GM21528 (cell line): ENCODE data around the gene CD33.
"Not testable (repeated sequence)": the region's sequence is repeated elsewhere in the genome, so short reads cannot be mapped to it uniquely, and the experiment has no call there.

Source experiments
- ATAC-seq: cut with Tn5 transposase; IDR thresholded peaks from one replicate; pipeline ENCODE4 v1.9.1; 2021; ENCODE audit warnings: mild to moderate bottlenecking, moderate library complexity; ENCODE audit not compliant: unreplicated experiment, low FRiP score

CD33 gene

DNA sequence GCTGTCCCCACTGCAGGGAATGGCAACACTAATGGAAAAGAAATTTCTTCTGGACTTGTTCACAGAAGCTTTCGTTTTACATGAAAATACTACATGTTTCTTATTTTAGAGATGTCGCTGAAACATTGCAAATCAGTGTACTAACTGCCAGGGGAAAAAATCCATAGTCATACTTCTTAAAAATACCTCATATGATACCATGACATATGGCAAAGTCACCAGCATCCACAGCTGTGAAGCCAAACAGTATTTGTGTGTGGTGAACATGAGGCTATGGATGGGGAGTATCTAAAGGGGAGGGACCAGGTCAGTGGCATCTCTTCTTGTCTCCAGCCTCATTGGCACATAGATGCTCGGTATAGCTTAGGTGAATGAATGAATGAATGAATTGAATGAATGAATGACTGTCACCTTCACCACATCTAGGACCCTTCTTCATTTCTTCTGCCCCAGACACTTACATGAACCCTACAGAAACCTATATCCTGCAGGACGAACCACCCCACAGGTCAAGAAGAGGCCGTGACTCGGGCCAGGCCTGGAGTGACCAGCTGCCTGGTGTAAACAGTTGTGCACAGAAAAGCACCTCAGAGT lies 14.6 kb upstream of the CD33 start:
- ATAC-seq = no peak

DNA sequence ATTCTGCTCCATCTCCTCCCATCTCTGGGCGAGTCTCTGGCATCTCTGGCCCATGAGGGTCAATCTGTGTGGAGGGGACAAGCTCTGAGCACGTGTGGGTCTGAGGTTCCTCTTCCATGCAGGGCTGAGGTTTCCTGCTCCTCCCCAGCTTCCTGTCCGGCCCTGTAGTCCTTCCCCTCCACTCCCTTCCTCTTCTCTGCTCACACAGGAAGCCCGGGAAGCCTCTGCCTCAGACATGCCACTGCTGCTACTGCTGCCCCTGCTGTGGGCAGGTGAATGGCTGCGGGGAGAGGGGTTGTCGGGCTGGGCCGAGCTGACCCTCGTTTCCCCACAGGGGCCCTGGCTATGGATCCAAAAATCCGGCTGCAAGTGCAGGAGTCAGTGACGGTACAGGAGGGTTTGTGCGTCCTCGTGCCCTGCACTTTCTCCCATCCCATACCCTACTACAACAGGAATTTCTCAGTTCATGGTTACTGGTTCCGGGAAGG lies 14.0 kb upstream of the CD33 start:
- not testable (repeated sequence) for ATAC-seq

DNA sequence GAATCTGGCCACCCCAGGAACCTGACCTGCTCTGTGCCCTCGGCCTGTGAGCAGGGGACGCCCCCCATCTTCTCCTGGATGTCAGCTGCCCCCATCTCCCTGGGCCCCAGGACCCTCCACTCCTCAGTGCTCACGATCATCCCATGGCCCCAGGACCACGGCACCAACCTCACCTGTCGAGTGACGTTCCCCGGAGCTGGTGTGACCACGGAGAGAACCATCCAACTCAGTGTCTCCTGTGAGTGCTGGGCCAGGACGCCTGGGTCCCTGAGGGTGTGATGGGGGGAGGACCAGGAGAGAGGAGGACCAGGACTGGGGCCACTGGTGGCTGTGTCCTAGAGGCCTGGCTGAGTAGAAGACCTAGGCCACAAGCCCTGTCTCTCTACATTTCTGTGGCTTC lies 13.0 kb upstream of the CD33 start:
- ATAC-seq = no peak

DNA sequence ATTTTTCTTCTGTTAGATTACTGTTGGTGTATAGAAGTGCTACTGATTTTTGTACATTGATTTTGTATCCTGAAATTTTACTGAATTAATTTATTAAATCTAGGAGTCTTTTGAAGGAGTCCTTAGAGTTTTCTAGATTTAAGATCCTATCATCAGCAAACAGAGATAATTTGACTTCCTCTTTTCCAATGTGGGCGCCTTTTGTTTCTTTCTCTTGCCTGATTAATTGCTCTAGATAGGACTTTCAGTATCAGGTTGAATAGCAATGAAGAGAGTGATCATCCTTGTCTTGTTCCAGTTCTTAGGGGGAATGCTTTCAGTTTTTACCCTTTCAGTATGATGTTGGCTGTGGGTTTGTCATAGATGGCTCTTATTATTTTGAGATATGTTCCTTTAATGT lies 5.6 kb upstream of the CD33 start:
- ATAC-seq = no peak

DNA sequence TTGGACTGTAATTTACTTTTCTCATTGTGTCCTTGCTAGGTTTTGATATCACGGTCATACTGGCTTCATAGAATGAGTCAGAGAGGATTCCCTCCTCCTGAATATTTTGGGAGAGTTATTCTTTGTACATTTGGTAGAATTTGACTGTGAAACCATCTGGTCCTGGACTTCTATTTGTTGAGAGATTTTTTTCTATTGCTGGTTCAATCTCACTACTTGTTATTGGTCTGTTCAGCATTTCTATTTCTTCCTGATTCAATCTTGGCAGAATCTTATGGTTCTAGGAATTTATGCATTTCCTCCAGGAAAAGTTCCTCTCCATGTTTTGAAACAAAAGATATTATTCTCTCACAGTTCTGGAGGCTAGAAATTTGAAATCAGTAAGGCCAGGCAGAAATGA lies 4.9 kb upstream of the CD33 start:
- no peak for ATAC-seq

DNA sequence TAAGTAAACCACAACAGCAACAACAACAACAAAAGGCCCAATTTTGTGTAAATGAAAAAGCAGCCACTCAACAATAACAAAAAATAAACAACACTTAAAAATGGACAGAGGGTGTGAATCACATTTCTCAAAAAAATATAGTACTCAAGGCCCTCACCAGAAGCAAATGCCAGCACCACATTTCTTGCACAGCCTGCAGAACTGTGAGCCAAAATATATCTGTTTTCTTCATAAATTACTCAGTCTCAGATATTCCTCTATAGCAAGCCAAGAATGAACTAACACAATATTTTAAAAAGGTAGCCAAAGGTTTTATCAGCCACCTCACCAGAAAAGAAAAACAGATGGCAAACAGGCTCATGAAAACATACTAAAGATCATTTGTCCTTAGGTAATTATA lies 3.9 kb upstream of the CD33 start:
- no peak for ATAC-seq

DNA sequence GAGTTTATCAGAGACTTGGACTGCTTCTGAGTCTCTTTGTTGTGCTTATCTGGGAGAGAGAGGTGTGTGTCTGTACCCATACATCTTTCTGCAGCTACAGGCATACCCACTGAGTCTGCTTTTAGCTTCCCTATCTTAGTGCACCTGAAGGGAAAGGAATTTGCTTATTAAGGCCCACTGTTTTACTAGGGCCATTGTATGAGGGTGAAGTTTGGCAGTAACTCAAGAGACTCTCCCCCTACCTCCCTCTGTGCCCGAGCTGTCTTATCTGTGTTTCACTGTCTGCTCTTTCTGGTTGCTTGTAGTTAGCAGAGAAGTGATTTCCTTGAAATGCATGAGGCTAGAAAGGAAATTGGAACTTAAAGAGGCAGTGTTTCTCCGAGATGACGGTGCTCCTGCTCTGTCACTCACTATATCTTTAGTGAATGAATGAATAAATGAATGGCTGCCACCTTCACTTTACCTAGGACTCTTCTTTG lies 678 bp upstream of the CD33 start:
- no peak for ATAC-seq

DNA sequence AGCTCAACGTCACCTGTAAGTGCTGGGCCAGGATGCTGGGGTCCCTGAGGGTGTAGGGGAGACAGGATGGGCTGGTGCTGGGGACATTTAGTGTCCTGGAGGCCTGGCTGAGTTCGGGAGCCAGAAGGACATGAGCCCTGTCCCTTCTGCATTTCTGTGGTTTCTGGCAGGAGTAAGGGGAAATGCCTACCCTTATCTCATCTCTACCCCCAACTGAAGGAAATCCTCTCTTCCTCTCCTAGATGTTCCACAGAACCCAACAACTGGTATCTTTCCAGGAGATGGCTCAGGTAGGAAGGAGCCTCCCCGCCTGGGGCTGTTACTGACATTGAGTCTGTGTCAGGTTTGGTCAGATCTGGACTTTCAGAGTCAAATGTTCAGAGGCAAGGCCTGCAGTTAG lies 1.2 kb downstream of the CD33 start:
- no peak for ATAC-seq

DNA sequence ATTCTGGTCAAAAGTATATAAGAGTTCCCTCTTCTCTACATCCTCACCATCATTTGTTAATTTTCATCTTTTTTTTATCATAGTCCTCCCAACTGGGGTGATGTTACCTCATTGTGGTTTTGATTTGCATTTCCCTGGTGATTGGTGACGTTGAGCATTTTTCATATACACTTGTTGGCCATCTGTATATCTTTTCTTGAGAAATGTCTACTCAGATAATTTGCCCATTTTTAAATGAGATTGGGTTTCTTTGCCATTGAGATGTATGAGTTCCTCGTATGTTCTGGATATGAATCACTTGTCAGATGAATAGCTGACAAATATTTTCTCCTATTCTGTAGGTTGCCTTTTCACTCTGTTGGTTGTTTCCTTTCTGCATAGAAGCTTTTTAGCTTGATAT lies 2.4 kb downstream of the CD33 start:
- no peak for ATAC-seq

DNA sequence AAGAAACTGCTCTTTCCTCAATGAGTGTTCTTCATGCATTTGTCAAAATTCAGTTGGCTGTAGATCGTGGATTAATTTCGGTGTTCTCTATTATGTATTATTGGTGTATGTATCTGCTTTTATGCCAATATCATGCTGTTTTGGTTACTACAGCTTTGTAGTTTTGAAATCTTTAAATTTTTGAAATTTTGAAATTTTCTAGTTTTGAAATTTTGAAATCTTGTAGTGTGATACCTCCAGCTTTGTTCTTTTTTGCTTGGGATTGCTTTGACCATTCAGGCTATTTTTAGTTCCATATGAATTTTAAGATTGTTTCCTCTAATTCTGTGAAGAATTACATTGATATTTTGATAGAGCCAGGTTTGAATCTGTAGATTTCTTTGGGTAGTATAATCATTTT lies 3.1 kb downstream of the CD33 start:
- ATAC-seq = no peak

DNA sequence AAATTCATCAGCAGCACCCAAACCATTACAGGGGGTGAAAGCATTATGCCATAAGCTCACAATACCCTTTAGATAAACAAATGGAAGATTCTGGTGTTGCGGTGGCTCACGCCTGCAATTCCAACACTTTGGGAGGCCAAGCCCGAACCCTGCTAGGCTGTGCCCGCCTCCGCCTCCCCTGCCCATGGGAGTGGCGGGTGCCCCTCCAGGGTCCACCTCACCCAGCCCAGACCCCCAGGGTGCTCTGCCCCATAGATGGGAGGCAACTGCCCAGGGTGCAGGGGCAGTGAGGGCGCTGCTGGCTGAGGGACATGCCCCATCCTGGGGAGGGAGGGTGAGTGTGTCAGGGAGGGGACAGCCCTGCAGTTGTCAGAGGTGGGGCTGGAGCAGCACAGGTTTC lies 16.0 kb downstream of the CD33 start:
- ATAC-seq = no peak

DNA sequence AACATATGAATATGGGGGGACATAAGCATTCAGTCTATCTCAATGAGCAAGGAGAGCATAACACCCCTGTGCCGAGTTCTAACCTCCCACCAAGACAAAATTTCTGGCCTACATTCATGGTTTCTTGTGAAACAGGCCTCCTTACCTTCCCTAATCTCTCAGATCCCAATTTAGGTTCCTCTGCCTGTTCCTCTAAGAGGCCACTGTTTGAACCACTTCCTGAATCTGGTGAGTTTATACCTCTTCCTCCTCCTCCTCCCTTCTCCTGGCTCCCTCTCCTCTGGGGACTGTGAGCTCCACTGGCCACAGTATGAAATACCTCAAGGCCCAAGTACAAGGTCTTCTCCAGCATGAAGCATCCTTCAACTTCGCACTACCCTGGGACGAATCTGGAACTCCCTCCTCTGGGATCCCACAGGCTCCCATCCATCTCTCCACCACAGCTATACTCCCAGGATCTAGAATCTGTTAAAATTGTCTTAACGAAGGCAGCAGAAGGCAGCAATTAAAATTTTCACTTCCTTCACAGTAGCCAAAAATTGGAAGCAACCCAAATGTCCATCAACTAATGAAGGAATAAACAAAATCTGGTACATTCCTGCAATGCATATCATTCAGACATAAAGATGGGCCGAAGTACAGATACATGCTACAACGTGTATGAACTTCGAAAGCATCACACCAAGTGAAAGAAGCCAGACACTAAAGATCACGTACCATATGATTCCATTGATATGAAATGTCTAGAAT lies 18.2 kb downstream of the CD33 start:
- no peak for ATAC-seq

DNA sequence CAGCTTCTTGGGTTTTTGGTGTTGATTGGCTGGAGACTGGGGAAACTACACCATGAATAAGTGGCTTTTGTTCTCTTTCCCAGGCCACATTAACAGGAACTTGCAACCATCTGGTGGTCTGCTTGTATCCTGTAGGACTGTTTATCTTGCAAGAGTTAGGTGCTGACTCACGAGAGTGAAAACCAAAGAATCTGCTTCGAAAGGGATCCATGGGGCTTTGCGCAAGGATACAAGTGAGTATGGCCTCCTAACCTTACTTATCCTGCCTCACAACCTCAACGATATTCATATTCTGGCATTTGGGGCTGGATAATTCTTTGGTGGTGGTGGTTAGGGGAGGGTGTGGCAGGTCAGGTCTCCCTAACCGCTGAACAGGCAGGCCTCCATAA lies 21.3 kb downstream of the CD33 start:
- ATAC-seq = no peak

DNA sequence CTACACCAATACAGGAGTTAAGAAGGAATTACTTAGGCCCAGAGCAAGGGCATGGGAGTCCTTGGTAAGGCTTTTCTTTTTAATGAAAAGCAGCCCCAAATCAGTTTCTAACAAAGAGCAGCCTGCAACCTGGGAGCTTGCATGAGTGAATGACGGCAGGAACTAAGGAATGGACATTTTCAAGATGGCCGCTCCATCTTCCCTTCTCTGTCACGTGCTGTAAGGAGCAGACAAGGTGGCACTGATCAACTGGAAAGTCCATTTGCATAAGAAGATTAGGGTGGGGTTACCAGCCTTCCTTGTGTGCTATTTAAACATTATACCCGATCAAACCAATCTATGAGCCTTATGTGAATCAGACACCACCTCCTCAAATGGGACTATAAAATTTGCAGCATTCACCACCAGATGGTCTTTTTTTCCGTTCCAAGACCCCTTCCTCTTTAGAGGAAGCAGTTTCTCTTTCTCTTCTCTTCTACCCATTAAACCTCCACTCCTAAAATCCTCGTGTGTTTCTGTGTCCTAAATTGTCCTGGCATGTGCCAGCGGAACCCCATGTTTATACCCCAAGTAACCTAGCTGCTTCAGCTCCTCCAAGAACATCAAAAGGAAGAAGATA lies 23.2 kb downstream of the CD33 start:
- ATAC-seq = no peak

DNA sequence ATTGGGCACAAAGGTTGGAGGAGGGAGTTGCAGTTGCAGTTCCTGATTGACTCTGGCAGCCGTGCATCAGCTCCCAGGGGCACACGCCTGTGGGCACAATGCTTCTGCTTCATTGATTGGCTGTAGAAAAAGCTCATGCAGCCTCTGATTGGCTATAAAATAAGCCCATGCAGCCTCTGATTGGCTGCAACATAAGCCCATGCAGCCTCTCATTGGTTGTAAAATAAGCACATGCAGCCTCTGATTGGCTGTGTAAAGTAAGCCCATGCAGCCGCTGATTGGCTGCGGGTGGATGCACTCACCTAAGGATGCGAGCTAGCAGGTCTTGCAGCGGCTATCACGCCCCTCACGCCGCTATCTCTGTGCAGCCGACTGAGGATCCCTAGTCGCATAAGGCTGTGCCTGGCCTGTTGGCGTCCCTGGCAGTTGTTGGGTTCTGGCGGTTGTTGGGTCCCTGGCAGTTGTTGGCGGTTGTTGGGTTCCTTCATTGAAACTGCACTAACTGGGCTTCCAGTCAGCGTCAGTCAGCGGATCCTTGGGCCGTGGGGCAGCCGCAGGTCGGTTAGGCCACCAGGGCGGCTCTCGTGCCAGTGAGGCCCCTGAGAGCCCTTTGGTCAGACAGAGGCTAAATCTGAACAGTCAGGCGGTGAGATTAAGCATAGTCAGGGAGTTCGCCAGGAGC lies 26.0 kb downstream of the CD33 start, which contains the start of gene SIGLECL1:
TSS of gene SIGLECL1 (plus strand) at position 295 of the 682 bp plus-strand sequence. CDS start 12,993 bp downstream, outside the sequence.
- no peak for ATAC-seq

DNA sequence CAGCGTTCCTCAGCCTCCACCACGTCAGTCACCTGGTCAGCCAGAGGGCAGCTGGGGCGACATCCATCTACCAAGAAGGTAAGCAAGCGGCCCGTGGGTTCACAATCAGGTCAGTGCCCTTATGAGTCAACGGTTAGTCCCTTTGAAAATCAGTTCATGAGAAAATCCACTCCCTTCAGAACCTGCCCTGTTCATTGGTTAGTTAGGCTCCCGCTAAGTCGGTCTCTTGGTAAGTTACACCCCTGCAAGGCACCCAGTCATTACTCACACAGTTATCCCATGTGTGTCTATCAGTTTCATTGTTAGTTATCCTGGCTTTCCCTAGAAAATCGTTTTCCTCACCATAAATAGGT lies 26.6 kb downstream of the CD33 start:
- no peak for ATAC-seq

DNA sequence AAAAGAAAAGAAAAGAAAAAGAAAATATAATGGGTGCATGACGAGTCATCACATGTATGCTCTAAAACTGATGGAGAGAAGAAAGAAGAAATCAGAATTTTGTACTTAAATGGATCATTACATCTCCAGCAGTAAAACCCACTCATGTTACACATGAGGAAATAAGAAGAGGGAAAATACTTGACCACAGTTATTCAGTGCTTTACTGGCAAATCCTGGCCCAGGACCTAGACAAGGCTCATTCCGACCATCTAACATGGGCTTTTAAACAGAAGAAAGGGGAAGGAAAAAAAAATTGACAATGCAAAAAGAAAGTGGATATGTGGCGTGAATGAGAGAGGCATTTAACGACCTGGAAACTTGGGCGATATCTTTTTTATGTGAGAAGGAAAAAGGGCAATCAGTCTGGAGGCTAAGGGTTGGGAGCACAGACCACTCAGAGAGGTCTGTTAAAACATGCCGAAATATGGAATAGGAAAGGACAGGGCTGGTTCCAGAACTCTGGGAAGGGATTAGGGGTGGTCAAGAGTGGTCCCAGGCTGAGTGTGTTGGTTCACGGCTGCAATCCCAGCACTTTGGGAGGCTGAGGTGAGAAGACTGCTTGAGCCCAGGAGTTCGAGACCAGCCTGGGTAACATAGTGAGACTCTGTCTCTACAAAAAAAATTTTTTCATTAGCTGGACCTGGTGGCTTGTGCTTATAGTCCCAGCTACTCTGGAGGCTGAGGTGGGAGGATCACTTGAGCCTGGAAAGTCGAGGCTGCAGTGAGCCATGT lies 27.6 kb downstream of the CD33 start:
- no peak for ATAC-seq

DNA sequence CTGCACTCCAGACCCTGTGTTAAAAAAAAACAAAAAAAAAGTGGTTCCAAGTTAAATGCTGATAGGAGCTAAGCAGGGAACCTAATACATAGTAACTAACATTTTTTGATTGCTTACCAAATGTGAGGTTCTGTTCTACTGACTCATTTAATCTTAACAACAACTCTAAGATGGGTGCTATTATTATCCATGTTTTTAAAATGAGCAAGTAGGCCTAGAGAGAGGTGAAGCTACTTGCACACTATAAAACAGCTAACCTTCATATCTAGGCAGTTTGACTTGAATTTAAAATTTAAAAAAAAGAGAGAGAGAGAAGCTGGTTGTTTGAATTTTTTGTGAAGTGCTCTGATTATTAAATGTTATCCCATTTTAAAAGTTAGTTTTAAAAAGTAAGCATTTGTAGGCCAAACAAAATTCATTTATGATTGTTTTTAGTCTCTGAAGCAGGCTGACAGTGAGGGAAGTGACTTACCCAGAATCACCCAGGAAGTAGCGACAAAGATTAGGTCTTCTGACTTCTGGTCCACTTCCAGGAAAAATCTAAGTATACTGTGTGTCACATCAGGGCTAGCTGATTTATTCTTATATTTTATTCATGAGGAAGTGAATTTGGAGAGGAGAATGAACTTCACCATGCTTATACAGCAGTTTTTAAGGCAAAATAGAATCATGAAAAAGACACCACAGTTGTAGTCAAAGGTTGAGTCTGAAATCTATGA lies 28.4 kb downstream of the CD33 start:
- no peak for ATAC-seq

DNA sequence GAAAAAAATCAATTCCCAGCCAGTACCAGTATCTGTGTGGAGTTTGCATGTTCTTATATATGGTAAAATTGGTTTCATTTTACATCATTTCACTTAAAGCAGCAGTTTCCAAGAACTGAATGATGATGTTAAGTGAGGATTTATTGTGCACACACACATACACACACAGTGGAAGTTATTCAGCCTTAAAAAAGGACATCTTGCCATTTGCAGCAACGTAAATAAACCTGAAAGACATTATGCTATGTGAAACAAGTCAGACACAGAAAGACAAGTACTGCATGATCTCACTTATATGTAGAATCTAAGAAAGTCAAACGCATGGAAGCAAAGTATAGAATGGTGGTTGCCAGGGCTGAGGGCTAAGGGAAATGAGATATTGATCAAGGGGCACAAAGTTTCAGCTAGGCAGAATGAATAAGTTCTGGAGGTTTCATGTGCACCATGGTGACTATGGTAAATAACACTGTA lies 31.3 kb downstream of the CD33 start:
- no peak for ATAC-seq

DNA sequence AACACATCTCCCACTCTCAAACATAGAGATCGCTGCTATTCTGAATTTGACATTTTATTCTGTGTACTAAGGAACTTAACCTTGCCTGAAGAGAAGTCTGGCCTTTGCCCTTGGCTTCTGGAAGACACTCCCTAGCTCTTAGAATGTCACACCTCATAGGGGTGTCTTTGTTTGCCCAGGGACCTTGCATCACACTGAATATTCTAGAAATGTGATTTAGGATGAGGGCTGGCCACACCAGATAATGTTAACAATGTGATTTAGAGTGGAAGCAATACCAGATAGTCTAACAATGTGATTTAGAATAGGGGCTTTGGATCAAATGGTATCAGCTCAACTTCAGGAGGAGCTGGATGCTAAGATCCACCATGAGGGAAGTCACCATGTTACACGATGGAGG lies 32.6 kb downstream of the CD33 start:
- no peak for ATAC-seq
